Activated naive CD4-positive, alpha-beta T cell treated with anti-CD3 and anti-CD28 coated beads, Interleukin-2, amount 50 U/mL, for 72 hours (primary cell): ENCODE measurements around the gene CALML5. TPM values are rescaled to one million over a fixed set of nuclear protein-coding genes. Genes with fewer than 3 reads are reported as not detected.

Experiments used
- total RNA-seq, 2 donors: library from RNA; stranded (reverse); gene quantifications; one replicate each; pipeline ENCODE4 v1.2.3, GENCODE V29; 2022

The CALML5 gene
- total RNA-seq, 2 donors from 2014 or later = not detected

Other genes with a start within 250 kb of the CALML5 start
- gene UCN3, start 134.6 kb downstream of the CALML5 start, total RNA-seq = not detected
- not detected for gene TUBAL3, start 94.7 kb downstream of the CALML5 start, total RNA-seq
- gene NET1, start 87.0 kb downstream of the CALML5 start, total RNA-seq = 10 to 100 TPM; 19.5 to 33.4 TPM
- gene CALML3, start 25.4 kb upstream of the CALML5 start, total RNA-seq = not detected
- 10 to 100 TPM in 1 of 2 donors, under 1 TPM in 1; 0.41 to 14.3 TPM for gene ASB13, start 167.0 kb upstream of the CALML5 start, total RNA-seq
- 10 to 100 TPM; 44.9 to 54.9 TPM for gene TASOR2, start 185.3 kb upstream of the CALML5 start, total RNA-seq